ENCODE measurements around the gene HRH3.

Gene HRH3

GRCh38 chr20:62219992-62220665, at the start of gene HRH3:
TSS of gene HRH3 (minus strand) at chr20:62220278. CDS start at chr20:62219970, 308 bp downstream.
- DNase-seq: peak; percentile 39 to 54

- no peak for DNase-seq
Measured at GRCh38 chr20:62269871-62270270, 49.8 kb upstream of the HRH3 start.

- no peak for DNase-seq
Measured at GRCh38 chr20:62269378-62269777, 49.3 kb upstream of the HRH3 start.

- no peak for DNase-seq
Measured at GRCh38 chr20:62268228-62268900, 48.3 kb upstream of the HRH3 start.

- no peak for DNase-seq
Measured at GRCh38 chr20:62267543-62267942, 47.5 kb upstream of the HRH3 start.

- DNase-seq: no peak
Measured at GRCh38 chr20:62266851-62267250, 46.8 kb upstream of the HRH3 start.

- DNase-seq: peak; percentile 11 to 13
Measured at GRCh38 chr20:62266340-62266739, 46.3 kb upstream of the HRH3 start.

GRCh38 chr20:62265365-62265764, 45.3 kb upstream of the HRH3 start:
- no peak for DNase-seq

GRCh38 chr20:62263396-62263795, 43.3 kb upstream of the HRH3 start:
- no peak for DNase-seq

- no peak for DNase-seq
Measured at GRCh38 chr20:62262064-62262463, 42.0 kb upstream of the HRH3 start.

- no peak for DNase-seq
Measured at GRCh38 chr20:62259294-62259565, 39.2 kb upstream of the HRH3 start.

- DNase-seq: no peak
Measured at GRCh38 chr20:62258499-62259293, 38.6 kb upstream of the HRH3 start.

- no peak for DNase-seq
Measured at GRCh38 chr20:62255976-62256375, 35.9 kb upstream of the HRH3 start.

GRCh38 chr20:62254021-62254724, 34.1 kb upstream of the HRH3 start:
- no peak for DNase-seq

- no peak for DNase-seq
Measured at GRCh38 chr20:62253398-62253797, 33.3 kb upstream of the HRH3 start.

GRCh38 chr20:62252342-62252966, 32.4 kb upstream of the HRH3 start:
- DNase-seq: no peak

GRCh38 chr20:62248890-62249560, 28.9 kb upstream of the HRH3 start:
- no peak for DNase-seq

- no peak for DNase-seq
Measured at GRCh38 chr20:62246872-62247652, 27.0 kb upstream of the HRH3 start.

- DNase-seq: no peak
Measured at GRCh38 chr20:62246431-62246830, 26.4 kb upstream of the HRH3 start.

- DNase-seq: no peak
Measured at GRCh38 chr20:62245911-62246280, 25.8 kb upstream of the HRH3 start.

- no peak for DNase-seq
Measured at GRCh38 chr20:62244644-62245108, 24.6 kb upstream of the HRH3 start.
